H9 (cell line): ENCODE measurements around the gene TSPAN32. TPM values are rescaled to one million over a fixed set of nuclear protein-coding genes. Genes with fewer than 3 reads are reported as not detected.

Experiments
- DNase-seq: peaks from one replicate; pipeline ENCODE4 v3.0.0-alpha.2; 2017
- H2AFZ ChIP-seq: one replicate; pipeline ENCODE4 v1.6.1; 2013; ENCODE audit warnings: mild to moderate bottlenecking, low read length, control low read depth, moderate library complexity
- H2AK5ac ChIP-seq: 2 replicates; pipeline ENCODE4 v1.6.1; 2013; ENCODE audit warnings: low read length, control low read depth, mixed read lengths; ENCODE audit not compliant: insufficient read length
- H2BK120ac ChIP-seq: one replicate; pipeline ENCODE4 v1.6.1; 2013; ENCODE audit warnings: low read depth, mild to moderate bottlenecking, low read length, control low read depth, inconsistent platforms; ENCODE audit not compliant: poor library complexity, severe bottlenecking
- H2BK12ac ChIP-seq: 2 replicates; pipeline ENCODE4 v1.6.1; 2013; ENCODE audit warnings: low read length, control low read depth, mixed read lengths, low read depth; ENCODE audit not compliant: insufficient read length
- H2BK15ac ChIP-seq: 2 replicates; pipeline ENCODE4 v1.6.1; 2013; ENCODE audit warnings: low read depth, low read length, control low read depth
- H2BK20ac ChIP-seq: one replicate; pipeline ENCODE4 v1.6.1; 2013; ENCODE audit warnings: low read depth, mild to moderate bottlenecking, low read length, control low read depth, inconsistent platforms; ENCODE audit not compliant: poor library complexity, severe bottlenecking
- H2BK5ac ChIP-seq: 2 replicates; pipeline ENCODE4 v1.6.1; 2013; ENCODE audit warnings: low read length, control low read depth, mixed read lengths; ENCODE audit not compliant: insufficient read length
- H3K14ac ChIP-seq: 2 replicates; pipeline ENCODE4 v1.6.1; 2013; ENCODE audit warnings: low read length, control low read depth; ENCODE audit not compliant: insufficient read depth
- H3K18ac ChIP-seq: 2 replicates; pipeline ENCODE4 v1.6.1; 2013; ENCODE audit warnings: low read depth, mild to moderate bottlenecking, mixed read lengths, low read length, control low read depth; ENCODE audit not compliant: insufficient read length
- H3K23ac ChIP-seq: 2 replicates; pipeline ENCODE4 v1.6.1; 2013; ENCODE audit warnings: low read length, control low read depth, mixed read lengths, low read depth; ENCODE audit not compliant: insufficient read length
- H3K23me2 ChIP-seq: 2 replicates; pipeline ENCODE4 v1.6.1; 2013; ENCODE audit warnings: low read depth, mild to moderate bottlenecking, mixed read lengths, low read length, control low read depth; ENCODE audit not compliant: insufficient read length, poor library complexity, severe bottlenecking
- H3K27ac ChIP-seq: 2 replicates; pipeline ENCODE4 v1.5.1; 2013; ENCODE audit warnings: low read length, control low read depth, mixed read lengths, low read depth; ENCODE audit not compliant: insufficient read length
- H3K27me3 ChIP-seq: 2 replicates; pipeline ENCODE4 v1.6.1; 2013; ENCODE audit warnings: low read length, control low read depth, inconsistent platforms; ENCODE audit not compliant: insufficient read depth
- H3K4ac ChIP-seq: 2 replicates; pipeline ENCODE4 v1.6.1; 2013; ENCODE audit warnings: low read depth, mild to moderate bottlenecking, control low read depth, inconsistent platforms, low read length, moderate library complexity
- H3K4me1 ChIP-seq: 2 replicates; pipeline ENCODE4 v1.6.1; 2013; ENCODE audit warnings: low read length, control low read depth, inconsistent platforms; ENCODE audit not compliant: insufficient read depth
- H3K4me2 ChIP-seq: 2 replicates; pipeline ENCODE4 v1.6.1; 2013; ENCODE audit warnings: low read length, control low read depth, mixed read lengths; ENCODE audit not compliant: insufficient read length, insufficient read depth
- H3K56ac ChIP-seq: 2 replicates; pipeline ENCODE4 v1.6.1; 2013; ENCODE audit warnings: low read depth, mild to moderate bottlenecking, mixed read lengths, low read length, control low read depth; ENCODE audit not compliant: insufficient read length
- H3K79me1 ChIP-seq: 2 replicates; pipeline ENCODE4 v1.6.1; 2013; ENCODE audit warnings: low read depth, mild to moderate bottlenecking, moderate library complexity, low read length, control low read depth, inconsistent platforms; ENCODE audit not compliant: insufficient read depth, poor library complexity, severe bottlenecking
- H3K79me2 ChIP-seq: 2 replicates; pipeline ENCODE4 v1.6.1; 2013; ENCODE audit warnings: low read length, control low read depth, inconsistent platforms; ENCODE audit not compliant: insufficient read depth
- H3K9ac ChIP-seq: 2 replicates; pipeline ENCODE4 v1.6.1; 2013; ENCODE audit warnings: low read length, control low read depth, mixed read lengths; ENCODE audit not compliant: insufficient read length; ENCODE audit errors: extremely low read depth
- H3K9me3 ChIP-seq: one replicate; pipeline ENCODE4 v1.6.1; 2013; ENCODE audit warnings: low read depth, low read length, inconsistent platforms; ENCODE audit not compliant: control insufficient read depth
- H3T11ph ChIP-seq: one replicate; pipeline ENCODE4 v1.6.1; 2013; ENCODE audit warnings: mild to moderate bottlenecking, low read length, control low read depth, inconsistent platforms
- H4K20me1 ChIP-seq: one replicate; pipeline ENCODE4 v1.6.1; 2013; ENCODE audit not compliant: control insufficient read depth, insufficient read length, insufficient read depth
- H4K5ac ChIP-seq: 2 replicates; pipeline ENCODE4 v1.6.1; 2013; ENCODE audit warnings: low read depth, mild to moderate bottlenecking, mixed read lengths, low read length, control low read depth; ENCODE audit not compliant: insufficient read length
- H4K8ac ChIP-seq: replicated peaks from 2 replicates; pipeline ENCODE4 v1.6.1; 2013; ENCODE audit warnings: low read length, control low read depth, mixed read lengths, low read depth; ENCODE audit not compliant: insufficient read length
- H4K91ac ChIP-seq: 2 replicates; pipeline ENCODE4 v1.6.1; 2013; ENCODE audit warnings: low read depth, mild to moderate bottlenecking, moderate library complexity, mixed read lengths, low read length, control low read depth; ENCODE audit not compliant: insufficient read length
- H3K27ac Mint-ChIP-seq, 3 experiments: 2 replicates in 2 of 3; 3 replicates in 1 of 3; pipeline ENCODE4 v1.8.0; 2020 to 2021; ENCODE audit warnings: mixed read lengths in 3 of 3, mild to moderate bottlenecking in 1 of 3, moderate library complexity in 1 of 3
- H3K27me3 Mint-ChIP-seq: 2 replicates; pipeline ENCODE4 v1.8.0; 2021; ENCODE audit warnings: low read depth, mild to moderate bottlenecking, moderate library complexity, mixed read lengths
- H3K36me3 Mint-ChIP-seq, 3 experiments: 2 replicates in 2 of 3; 3 replicates in 1 of 3; pipeline ENCODE4 v1.8.0; 2020 to 2021; ENCODE audit warnings: low read depth in 3 of 3, mixed read lengths in 3 of 3; ENCODE audit not compliant: insufficient read depth in 1 of 3
- H3K4me1 Mint-ChIP-seq, 2 experiments: 2 replicates each; pipeline ENCODE4 v1.8.0; 2020; ENCODE audit warnings: mixed read lengths in 2 of 2
- H3K4me3 Mint-ChIP-seq, 2 experiments: 2 replicates in 1 of 2; 3 replicates in 1 of 2; pipeline ENCODE4 v1.8.0; 2020 to 2021; ENCODE audit warnings: mild to moderate bottlenecking in 2 of 2, mixed read lengths in 2 of 2, moderate library complexity in 1 of 2
- H3K9me3 Mint-ChIP-seq, 2 experiments: 2 replicates in 1 of 2; 3 replicates in 1 of 2; pipeline ENCODE4 v1.8.0; 2020; ENCODE audit warnings: mild to moderate bottlenecking in 2 of 2, mixed read lengths in 2 of 2, moderate library complexity in 1 of 2
- CTCF ChIP-seq: fragments of 200-600 bp; sonication (generic); conservative IDR thresholded peaks from 3 replicates; pipeline ENCODE4 v1.8.0; 2021; ENCODE audit warnings: antibody characterized with exemption, mild to moderate bottlenecking
- WGBS: extraction: QIAGEN DNeasy Blood & Tissue Kit; methylation state at CpG from one replicate; pipeline ENCODE4 v1.1.7; 2013; ENCODE audit warnings: missing lambda C conversion rate, low lambda C conversion rate, mixed read lengths; ENCODE audit not compliant: insufficient read length; ENCODE audit errors: extremely low coverage; 5-methylcytosine and 5-hydroxymethylcytosine counted together
- total RNA-seq: library from RNA; stranded (reverse); gene quantifications from 2 replicates; pipeline ENCODE4 v1.2.1, GENCODE V29; 2021

TSPAN32 gene
- total RNA-seq, 1 experiment from 2014 or later: not detected

GRCh38 chr11:2346014-2346413 is 44.2 kb downstream of the TSPAN32 start:
- Histone ChIP-seq H3K9me3 (peaks cover 13% of the 10 kb centered on the region), H2BK5ac (no peak overlapping the region), H2BK120ac (no peak overlapping the region), H3K14ac (no peak overlapping the region), H3K4me1 (no peaks in the 10 kb centered on the region), H3K23ac (no peak overlapping the region), H4K91ac (no peak overlapping the region), H3K27ac (no peak overlapping the region), H2AFZ (no peak overlapping the region), H3K23me2 (no peaks in the 10 kb centered on the region), H3K4ac (no peak overlapping the region), H3K4me2 (no peak overlapping the region), H2BK20ac (no peak overlapping the region), H3K9ac (no peak overlapping the region), H4K5ac (no peak overlapping the region), H3K56ac (no peak overlapping the region), H2AK5ac (no peak overlapping the region), H2BK15ac (no peak overlapping the region), H3K79me2 (no peaks in the 10 kb centered on the region), H3K79me1 (no peaks in the 10 kb centered on the region), H4K20me1 (no peaks in the 10 kb centered on the region), H3K27me3 (no peaks in the 10 kb centered on the region; the same call in 1 of the 2 replicates), H3K18ac (no peak overlapping the region), H2BK12ac (no peak overlapping the region), H3T11ph (no peak overlapping the region), H4K8ac (no peak overlapping the region)
- H3K27me3 Mint-ChIP-seq: peaks cover 60% of the 10 kb centered on the region
- H3K4me3 Mint-ChIP-seq: no peak overlapping the region
- WGBS: no CpG with 5 or more reads among the region's 4 CpGs
- H3K27ac Mint-ChIP-seq: no peak overlapping the region; a peak in 1 of 7 replicates
- DNase-seq: no peak
- H3K4me1 Mint-ChIP-seq: no peaks in the 10 kb centered on the region
- no peak for TF ChIP-seq CTCF
- H3K36me3 Mint-ChIP-seq: peaks cover 0 to 8% (median 7%) of the 10 kb centered on the region in 3 experiments; a peak in 4 of 7 replicates
- peaks cover 40 to 47% of the 10 kb centered on the region in 2 experiments for H3K9me3 Mint-ChIP-seq
